HEK293 (cell line): Measurements from ENCODE around the gene HOXB4.

ENCODE experiments used
- ATF2 ChIP-seq: fragments of 450-650 bp; formaldehyde crosslinking; IDR thresholded peaks from 2 replicates; pipeline ENCODE4 v1.5.1; 2016; ENCODE audit warnings: missing biosample characterization, missing genetic modification characterization, low read depth
- BCL11B ChIP-seq: fragments of 450-650 bp; formaldehyde crosslinking; IDR thresholded peaks from 2 replicates; pipeline ENCODE4 v1.5.1; 2016; ENCODE audit warnings: low read depth, missing biosample characterization, missing genetic modification characterization
- EGR2 ChIP-seq: fragments of 450-650 bp; formaldehyde crosslinking; IDR thresholded peaks from 2 replicates; pipeline ENCODE4 v1.5.1; 2016; ENCODE audit warnings: low read depth, missing biosample characterization, missing genetic modification characterization
- GLI2 ChIP-seq: fragments of 450-650 bp; formaldehyde crosslinking; IDR thresholded peaks from 2 replicates; pipeline ENCODE4; 2017; ENCODE audit warnings: missing biosample characterization, missing genetic modification characterization, low read depth, borderline replicate concordance
- KLF10 ChIP-seq: fragments of 450-650 bp; IDR thresholded peaks from 2 replicates; pipeline ENCODE4 v1.5.1; 2018; ENCODE audit warnings: missing biosample characterization, mild to moderate bottlenecking, missing genetic modification characterization
- KLF7 ChIP-seq: fragments of 450-650 bp; formaldehyde crosslinking; IDR thresholded peaks from 2 replicates; pipeline ENCODE4 v1.5.1; 2016; ENCODE audit warnings: missing biosample characterization, missing genetic modification characterization, borderline replicate concordance
- KLF8 ChIP-seq: fragments of 450-650 bp; formaldehyde crosslinking; IDR thresholded peaks from 2 replicates; pipeline ENCODE4 v1.5.1; 2016; ENCODE audit warnings: missing biosample characterization, missing genetic modification characterization
- KLF9 ChIP-seq: fragments of 450-650 bp; formaldehyde crosslinking; IDR thresholded peaks from 2 replicates; pipeline ENCODE4 v1.5.1; 2016; ENCODE audit warnings: missing biosample characterization, missing genetic modification characterization, low read depth
- MYNN ChIP-seq: fragments of 450-650 bp; formaldehyde crosslinking; IDR thresholded peaks from 2 replicates; pipeline ENCODE4 v1.5.1; 2016; ENCODE audit warnings: missing biosample characterization, missing genetic modification characterization, borderline replicate concordance
- PATZ1 ChIP-seq: fragments of 450-650 bp; formaldehyde crosslinking; IDR thresholded peaks from 2 replicates; pipeline ENCODE4 v1.5.1; 2016; ENCODE audit warnings: missing biosample characterization, missing genetic modification characterization
- PRDM6 ChIP-seq: fragments of 450-650 bp; formaldehyde crosslinking; IDR thresholded peaks from 2 replicates; pipeline ENCODE4 v1.5.1; 2017; ENCODE audit warnings: missing biosample characterization, missing genetic modification characterization
- TCF7L2 ChIP-seq: IDR thresholded peaks from 2 replicates; pipeline ENCODE4 v1.6.1; 2011; ENCODE audit warnings: low read depth, mild to moderate bottlenecking, inconsistent platforms, low read length, moderate library complexity, borderline replicate concordance
- WT1 ChIP-seq: fragments of 450-650 bp; formaldehyde crosslinking; IDR thresholded peaks from 2 replicates; pipeline ENCODE4 v1.5.1; 2016; ENCODE audit warnings: missing biosample characterization, missing genetic modification characterization
- ZBTB21 ChIP-seq: fragments of 450-650 bp; formaldehyde crosslinking; IDR thresholded peaks from 2 replicates; pipeline ENCODE4 v1.5.1; 2017; ENCODE audit warnings: missing biosample characterization, missing genetic modification characterization
- ZBTB48 ChIP-seq: fragments of 450-650 bp; formaldehyde crosslinking; IDR thresholded peaks from 2 replicates; pipeline ENCODE4 v1.5.1; 2016; ENCODE audit warnings: missing biosample characterization, missing genetic modification characterization
- ZBTB6 ChIP-seq: fragments of 450-650 bp; formaldehyde crosslinking; IDR thresholded peaks from 2 replicates; pipeline ENCODE4 v1.5.1; 2017; ENCODE audit warnings: missing biosample characterization, missing genetic modification characterization
- ZBTB8A ChIP-seq: fragments of 450-650 bp; formaldehyde crosslinking; IDR thresholded peaks from 2 replicates; pipeline ENCODE4 v1.5.1; 2016; ENCODE audit warnings: missing biosample characterization, missing genetic modification characterization
- ZNF169 ChIP-seq: fragments of 450-650 bp; formaldehyde crosslinking; IDR thresholded peaks from 2 replicates; pipeline ENCODE4 v1.5.1; 2016; ENCODE audit warnings: missing biosample characterization, missing genetic modification characterization
- ZNF211 ChIP-seq: fragments of 450-650 bp; formaldehyde crosslinking; IDR thresholded peaks from 2 replicates; pipeline ENCODE4 v1.5.1; 2016; ENCODE audit warnings: low read depth, missing biosample characterization, missing genetic modification characterization
- ZNF239 ChIP-seq: fragments of 450-650 bp; formaldehyde crosslinking; IDR thresholded peaks from 2 replicates; pipeline ENCODE4 v1.5.1; 2016; ENCODE audit warnings: missing biosample characterization, missing genetic modification characterization
- ZNF24 ChIP-seq: fragments of 450-650 bp; formaldehyde crosslinking; IDR thresholded peaks from 2 replicates; pipeline ENCODE4 v1.5.1; 2016; ENCODE audit warnings: missing biosample characterization, missing genetic modification characterization
- ZNF311 ChIP-seq: fragments of 450-650 bp; formaldehyde crosslinking; IDR thresholded peaks from 2 replicates; pipeline ENCODE4 v1.5.1; 2017; ENCODE audit warnings: missing biosample characterization, missing genetic modification characterization, borderline replicate concordance
- ZNF324 ChIP-seq: fragments of 450-650 bp; formaldehyde crosslinking; IDR thresholded peaks from 2 replicates; pipeline ENCODE4 v1.5.1; 2016; ENCODE audit warnings: missing biosample characterization, missing genetic modification characterization
- ZNF391 ChIP-seq: fragments of 450-650 bp; formaldehyde crosslinking; IDR thresholded peaks from 2 replicates; pipeline ENCODE4 v1.5.1; 2016; ENCODE audit warnings: low read depth, missing biosample characterization, missing genetic modification characterization, borderline replicate concordance
- ZNF404 ChIP-seq: fragments of 450-650 bp; formaldehyde crosslinking; IDR thresholded peaks from 2 replicates; pipeline ENCODE4 v1.5.1; 2017; ENCODE audit warnings: missing biosample characterization, missing genetic modification characterization
- ZNF416 ChIP-seq: fragments of 450-650 bp; formaldehyde crosslinking; IDR thresholded peaks from 2 replicates; pipeline ENCODE4 v1.5.1; 2016; ENCODE audit warnings: missing biosample characterization, missing genetic modification characterization
- ZNF549 ChIP-seq: fragments of 450-650 bp; IDR thresholded peaks from 2 replicates; pipeline ENCODE4 v1.5.1; 2018; ENCODE audit warnings: missing biosample characterization, missing genetic modification characterization, mild to moderate bottlenecking, inconsistent platforms, moderate library complexity
- ZNF600 ChIP-seq: fragments of 450-650 bp; formaldehyde crosslinking; IDR thresholded peaks from 2 replicates; pipeline ENCODE4 v1.5.1; 2016; ENCODE audit warnings: missing biosample characterization, missing genetic modification characterization
- ZNF660 ChIP-seq: fragments of 450-650 bp; IDR thresholded peaks from 2 replicates; pipeline ENCODE4 v1.5.1; 2018; ENCODE audit warnings: missing biosample characterization, mild to moderate bottlenecking, missing genetic modification characterization
- ZNF707 ChIP-seq: fragments of 450-650 bp; formaldehyde crosslinking; IDR thresholded peaks from 2 replicates; pipeline ENCODE4 v1.5.1; 2016; ENCODE audit warnings: missing biosample characterization, missing genetic modification characterization
- ZNF76 ChIP-seq: fragments of 450-650 bp; formaldehyde crosslinking; IDR thresholded peaks from 2 replicates; pipeline ENCODE4; 2016; ENCODE audit warnings: low read depth, missing biosample characterization, missing genetic modification characterization, borderline replicate concordance
- ZNF791 ChIP-seq: fragments of 450-650 bp; formaldehyde crosslinking; IDR thresholded peaks from 2 replicates; pipeline ENCODE4 v1.5.1; 2016; ENCODE audit warnings: missing biosample characterization, missing genetic modification characterization
- ZSCAN23 ChIP-seq: fragments of 450-650 bp; formaldehyde crosslinking; IDR thresholded peaks from 2 replicates; pipeline ENCODE4 v1.5.1; 2016; ENCODE audit warnings: missing biosample characterization, missing genetic modification characterization
- ZSCAN5A ChIP-seq: fragments of 450-650 bp; formaldehyde crosslinking; IDR thresholded peaks from 2 replicates; pipeline ENCODE4 v1.5.1; 2016; ENCODE audit warnings: missing biosample characterization, missing genetic modification characterization

Gene HOXB4

GRCh38 chr17:48575066-48575582 lies 3.0 kb downstream of the HOXB4 start (continued):
- TF ChIP-seq ZNF76 (tag by site-specific recombination) = peak; percentile 35; the same call in 1 of the 2 replicates
- peak; percentile 81 for TF ChIP-seq ZBTB8A (tag by site-specific recombination)
- no peak for TF ChIP-seq EGR2 (tag by site-specific recombination)
- no peak for TF ChIP-seq ZSCAN5A (tag by site-specific recombination)
- TF ChIP-seq KLF10 (tag by site-specific recombination) = peak; percentile 95
- 0 out of 2 replicates have a peak, but pooled peaks have one; percentile 33 for TF ChIP-seq ZNF600
- TF ChIP-seq ZNF549 (tag by site-specific recombination) = no peak
- peak; percentile 94 for TF ChIP-seq WT1
- TF ChIP-seq MYNN (tag by site-specific recombination) = peak; percentile 96
- 0 out of 2 replicates have a peak, but pooled peaks have one; percentile 14 for TF ChIP-seq ZNF660 (tag by site-specific recombination)
- 0 out of 2 replicates have a peak, but pooled peaks have one; percentile 9 for TF ChIP-seq ZBTB21 (tag by site-specific recombination)
- TF ChIP-seq ZNF24 = peak; percentile 80
- TF ChIP-seq ATF2 = no peak
- no peak for TF ChIP-seq ZBTB48 (tag by site-specific recombination)
- TF ChIP-seq ZSCAN23 (tag by site-specific recombination) = no peak
- peak; percentile 67; the same call in 1 of the 2 replicates for TF ChIP-seq BCL11B (tag by site-specific recombination)
- TF ChIP-seq GLI2 (tag by site-specific recombination) = peak; percentile 76
- peak; percentile 78 for TF ChIP-seq PATZ1 (tag by site-specific recombination)
- TF ChIP-seq ZNF707 = no peak
- TF ChIP-seq ZNF324 (tag by site-specific recombination) = no peak
- no peak for TF ChIP-seq ZNF791 (tag by site-specific recombination)
- no peak for TF ChIP-seq ZNF169 (tag by site-specific recombination)
- no peak for TF ChIP-seq ZBTB6 (tag by site-specific recombination)
- peak; percentile 85; the same call in 1 of the 2 replicates for TF ChIP-seq KLF7 (tag by site-specific recombination)
- TF ChIP-seq ZNF311 = no peak
- TF ChIP-seq ZNF391 (tag by site-specific recombination) = peak; percentile 85; the same call in 1 of the 2 replicates
- no peak for TF ChIP-seq ZNF416 (tag by site-specific recombination)
- peak; percentile 98 for TF ChIP-seq PRDM6 (tag by site-specific recombination)
- peak; percentile 50; the same call in 1 of the 2 replicates for TF ChIP-seq KLF8 (tag by site-specific recombination)
- TF ChIP-seq KLF9 (tag by site-specific recombination) = peak; percentile 47; the same call in 1 of the 2 replicates
- TF ChIP-seq ZNF404 (tag by site-specific recombination) = no peak
- peak; percentile 96; the same call in 1 of the 2 replicates for TF ChIP-seq TCF7L2
- TF ChIP-seq ZNF239 = no peak
- TF ChIP-seq ZNF211 = no peak
